ENCODE results near the gene YAP1.
A peak's percentile ranks its signal among the peaks of the same experiment; 100 is the strongest.

Gene YAP1

GRCh38 chr11:102139081-102139498 is 28.8 kb downstream of the YAP1 start:
- TF ChIP-seq TAF1 (IDR thresholded peaks at IDR 0.05; ENCODE audit: borderline replicate concordance, insufficient read depth, low read length) (no peak; the same call in 1 of the 2 replicates), FOXP2 (optimal IDR thresholded peaks at IDR 0.05; ENCODE audit: borderline replicate concordance, extremely low read depth, extremely low read length, insufficient read depth) (no peak), REST (IDR thresholded peaks at IDR 0.05; ENCODE audit: insufficient read depth in 1 of 2, low read depth in 2 of 2, low read length in 2 of 2) (peak in 1 of 2 experiments; percentile 53; a peak in 1 of 4 replicates), POLR2AphosphoS5 (IDR thresholded peaks at IDR 0.05; ENCODE audit: low read depth, low read length) (peak; percentile 73; the same call in 1 of the 2 replicates), SIN3A (IDR thresholded peaks at IDR 0.05; ENCODE audit: borderline replicate concordance, insufficient read depth, low read length) (no peak; the same call in 1 of the 2 replicates)

GRCh38 chr11:102142333-102142732 is 32.1 kb downstream of the YAP1 start:
- TF ChIP-seq SIN3A (IDR thresholded peaks at IDR 0.05; ENCODE audit: borderline replicate concordance, insufficient read depth, low read length): no peak
- TF ChIP-seq FOXP2 (optimal IDR thresholded peaks at IDR 0.05; ENCODE audit: borderline replicate concordance, extremely low read depth, extremely low read length, insufficient read depth): no peak
- no peak for TF ChIP-seq TAF1 (IDR thresholded peaks at IDR 0.05; ENCODE audit: borderline replicate concordance, insufficient read depth, low read length)
- TF ChIP-seq REST (IDR thresholded peaks at IDR 0.05; ENCODE audit: insufficient read depth in 1 of 2, low read depth in 2 of 2, low read length in 2 of 2): no peak
- TF ChIP-seq POLR2AphosphoS5 (IDR thresholded peaks at IDR 0.05; ENCODE audit: low read depth, low read length): no peak

GRCh38 chr11:102143867-102144266 is 33.6 kb downstream of the YAP1 start:
- TF ChIP-seq FOXP2 (optimal IDR thresholded peaks at IDR 0.05; ENCODE audit: borderline replicate concordance, extremely low read depth, extremely low read length, insufficient read depth): no peak
- TF ChIP-seq REST (IDR thresholded peaks at IDR 0.05; ENCODE audit: insufficient read depth in 1 of 2, low read depth in 2 of 2, low read length in 2 of 2): no peak
- TF ChIP-seq POLR2AphosphoS5 (IDR thresholded peaks at IDR 0.05; ENCODE audit: low read depth, low read length): no peak
- TF ChIP-seq SIN3A (IDR thresholded peaks at IDR 0.05; ENCODE audit: borderline replicate concordance, insufficient read depth, low read length): no peak
- TF ChIP-seq TAF1 (IDR thresholded peaks at IDR 0.05; ENCODE audit: borderline replicate concordance, insufficient read depth, low read length): no peak

DNA sequence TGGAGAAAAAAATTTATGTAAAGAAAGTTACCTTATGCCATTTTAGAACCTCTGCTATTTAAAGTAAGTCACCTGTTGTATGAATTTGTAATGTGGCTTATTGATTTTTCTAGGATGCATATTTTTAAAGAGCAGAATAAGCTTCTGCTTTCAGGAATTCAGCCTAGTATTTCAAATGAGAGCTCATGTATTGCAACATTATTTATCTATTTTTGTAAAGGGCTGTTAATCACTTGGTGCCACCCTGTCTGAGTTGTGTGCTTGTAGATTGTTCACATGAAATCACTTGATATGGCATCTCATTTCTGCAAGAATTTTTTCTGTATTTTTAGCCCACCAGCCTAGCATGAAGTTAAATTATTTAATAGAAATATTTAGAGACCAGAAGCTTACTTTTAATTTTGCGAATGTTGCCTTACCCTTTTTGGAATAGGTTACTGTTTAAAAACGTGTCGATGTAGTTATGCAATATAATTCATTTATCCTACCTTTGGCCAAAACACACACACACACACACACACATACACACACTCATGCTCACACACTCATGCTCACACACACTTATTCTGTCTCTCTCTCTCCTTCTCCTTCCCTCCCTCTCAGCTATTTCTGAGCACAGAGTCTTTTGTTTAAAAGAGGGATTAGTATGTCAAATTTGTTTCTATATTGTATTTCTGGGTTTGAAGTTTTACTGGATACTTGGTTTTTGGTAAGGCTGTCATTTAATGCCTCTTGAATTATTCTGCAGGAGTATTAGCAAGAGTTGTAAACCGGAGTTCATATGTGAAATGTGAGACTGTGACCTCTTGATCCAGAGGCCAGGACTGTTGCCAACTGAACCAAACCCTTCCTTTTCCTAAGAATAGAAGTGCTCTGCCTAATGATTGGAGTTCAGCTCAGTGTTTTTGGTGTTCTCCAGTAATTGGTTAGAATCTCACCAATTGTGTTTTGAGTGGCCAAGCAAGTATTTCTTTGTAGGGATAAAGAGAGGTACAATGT is 34.4 kb downstream of the YAP1 start:
- TF ChIP-seq REST (IDR thresholded peaks at IDR 0.05; ENCODE audit: insufficient read depth in 1 of 2, low read depth in 2 of 2, low read length in 2 of 2) (no peak), TAF1 (IDR thresholded peaks at IDR 0.05; ENCODE audit: borderline replicate concordance, insufficient read depth, low read length) (no peak)
